Lung microvascular endothelial cell (primary cell): ENCODE data around the gene LHX1. TPM values are rescaled to one million over a fixed set of nuclear protein-coding genes. Genes with fewer than 3 reads are reported as not detected.

ENCODE experiments used
- DNase-seq, 2 donors: peaks; one replicate each; pipeline versions ENCODE4 v3.0.0 to v3.0.0-alpha.2; 2010; ENCODE audit warnings: low read depth in 2 of 2
- total RNA-seq: library from RNA; depleted of rRNA; stranded (reverse); fragments of >200 nt; gene quantifications from 2 replicates; pipeline ENCODE4 v1.2.1, GENCODE V29; 2014

LHX1 gene
- total RNA-seq, result not detected in 2 replicates

- no peak for DNase-seq
These were observed at the start of gene LHX1 for GRCh38 chr17:36937001-36937958. Gene LHX1 (plus strand): TSS chr17:36937475. CDS start chr17:36938198, 723 bp downstream.

GRCh38 chr17:36888236-36888951 lies 48.9 kb upstream of the LHX1 start:
- DNase-seq, result no peak

DNA sequence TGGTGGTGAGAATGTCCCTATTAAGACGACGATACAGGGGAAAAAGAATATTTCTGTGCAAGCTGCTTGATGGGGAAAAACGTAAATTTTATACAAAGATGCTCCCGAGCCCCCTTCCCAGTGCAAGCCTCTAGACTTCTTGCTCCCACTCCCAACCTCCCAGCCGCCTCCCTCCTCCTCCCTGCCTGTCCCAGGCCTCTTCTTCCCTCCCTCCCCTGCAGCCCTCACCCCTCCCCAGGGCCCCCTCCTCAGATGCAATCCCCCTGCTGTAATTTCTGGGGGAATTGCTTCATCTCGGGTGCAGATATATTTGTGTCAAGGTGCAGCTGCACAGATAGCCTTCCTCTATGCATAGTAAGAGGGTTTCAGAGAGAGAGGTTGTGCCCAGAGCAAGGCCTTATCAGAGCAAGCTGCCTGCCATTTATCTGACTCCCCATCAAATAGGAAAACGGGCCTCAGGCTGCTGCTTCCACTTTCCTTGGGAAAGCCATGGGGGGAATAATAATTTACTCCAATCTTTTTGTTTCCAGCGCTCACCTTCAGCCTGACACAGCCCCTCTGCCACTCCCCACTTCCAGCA lies 47.4 kb upstream of the LHX1 start:
- DNase-seq, result no peak

DNA sequence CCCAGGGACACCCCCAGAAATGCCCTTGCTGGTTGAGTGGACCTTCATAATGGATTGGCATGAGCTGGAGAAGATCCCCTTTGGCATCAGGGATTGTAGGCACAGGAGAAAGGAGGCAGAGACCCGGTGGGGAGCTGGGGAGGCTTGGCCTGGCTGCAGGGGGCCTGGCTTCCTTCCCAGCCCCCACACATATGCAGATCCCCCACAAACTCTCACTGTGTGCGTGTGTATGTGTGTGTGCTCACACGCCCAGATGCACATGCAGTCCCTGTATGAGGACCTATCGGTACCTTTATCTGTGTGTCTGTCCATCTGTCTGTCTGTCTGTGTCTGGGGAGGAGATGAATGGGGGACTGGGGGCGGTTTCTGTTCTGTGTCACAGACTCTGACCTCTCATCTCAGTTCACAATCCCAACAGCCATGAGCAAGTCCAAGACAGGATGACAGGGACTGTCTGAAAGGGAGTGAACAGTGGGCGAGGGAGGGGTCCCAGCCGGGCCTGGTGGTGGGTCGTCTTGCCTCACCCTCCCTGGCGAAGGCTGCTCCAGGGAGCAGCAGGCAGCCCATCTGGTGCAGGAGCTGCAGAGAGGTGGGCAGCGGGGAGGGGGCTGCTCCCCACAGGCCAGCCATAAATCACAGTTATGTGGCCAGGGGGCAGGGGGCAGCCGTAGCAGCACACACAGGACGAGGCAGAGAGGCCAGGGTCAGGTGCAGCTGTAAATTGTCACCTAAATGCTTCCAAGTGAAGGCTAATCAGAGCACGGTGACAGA lies 46.7 kb upstream of the LHX1 start:
- no peak for DNase-seq

GRCh38 chr17:36892112-36892838 lies 45.0 kb upstream of the LHX1 start:
- no peak for DNase-seq

- no peak for DNase-seq
These were observed 43.1 kb upstream of the LHX1 start for GRCh38 chr17:36894177-36894576.

DNA sequence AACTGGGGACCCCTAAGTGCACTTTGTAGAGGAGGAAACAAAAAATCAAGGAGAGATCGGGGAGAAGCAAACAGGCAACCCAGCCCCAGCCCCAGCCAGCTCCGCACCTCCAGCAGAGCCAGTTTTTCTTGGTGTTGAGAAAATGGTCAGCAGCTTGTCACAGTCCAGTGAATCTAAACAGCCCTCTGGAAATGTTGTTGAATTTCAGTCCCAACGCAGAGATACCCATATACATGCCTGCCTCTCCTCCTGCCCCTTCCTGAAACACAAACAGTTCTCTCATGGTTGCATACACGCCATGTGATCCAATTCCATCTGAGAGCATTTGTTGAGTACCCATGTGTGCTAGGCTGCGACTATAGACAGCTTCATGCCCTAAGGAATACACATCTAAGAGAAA lies 42.4 kb upstream of the LHX1 start:
- no peak for DNase-seq

- DNase-seq, result no peak
These were observed 37.8 kb upstream of the LHX1 start for GRCh38 chr17:36899250-36900159.

- DNase-seq, result no peak
These were observed 37.1 kb upstream of the LHX1 start for GRCh38 chr17:36900160-36900512.

GRCh38 chr17:36901506-36901905 lies 35.8 kb upstream of the LHX1 start:
- DNase-seq, result no peak

GRCh38 chr17:36907407-36907806 lies 29.9 kb upstream of the LHX1 start:
- no peak for DNase-seq

DNA sequence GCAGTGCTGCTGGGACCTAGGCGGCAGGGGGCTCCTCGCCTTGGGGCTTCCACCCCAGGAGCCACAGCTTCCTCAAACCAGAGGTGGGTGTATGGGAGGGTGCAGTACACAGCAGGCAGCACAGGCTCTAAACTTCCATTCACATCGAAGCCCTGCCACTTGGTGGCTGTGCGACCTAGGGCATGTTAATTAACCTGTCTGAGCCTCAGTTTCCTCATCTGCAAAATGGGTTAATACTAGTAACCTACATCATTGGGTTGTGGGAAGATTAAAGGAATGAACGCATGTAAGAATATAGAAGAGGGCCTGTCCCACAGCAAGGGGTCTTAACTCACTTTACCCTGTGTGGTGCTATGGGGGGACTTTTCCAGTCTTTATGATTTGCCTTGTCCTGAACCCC lies 26.8 kb upstream of the LHX1 start:
- DNase-seq, result no peak

- no peak for DNase-seq
These were observed 26.3 kb upstream of the LHX1 start for GRCh38 chr17:36911001-36911400.

GRCh38 chr17:36913132-36913531 lies 24.1 kb upstream of the LHX1 start:
- no peak for DNase-seq

DNA sequence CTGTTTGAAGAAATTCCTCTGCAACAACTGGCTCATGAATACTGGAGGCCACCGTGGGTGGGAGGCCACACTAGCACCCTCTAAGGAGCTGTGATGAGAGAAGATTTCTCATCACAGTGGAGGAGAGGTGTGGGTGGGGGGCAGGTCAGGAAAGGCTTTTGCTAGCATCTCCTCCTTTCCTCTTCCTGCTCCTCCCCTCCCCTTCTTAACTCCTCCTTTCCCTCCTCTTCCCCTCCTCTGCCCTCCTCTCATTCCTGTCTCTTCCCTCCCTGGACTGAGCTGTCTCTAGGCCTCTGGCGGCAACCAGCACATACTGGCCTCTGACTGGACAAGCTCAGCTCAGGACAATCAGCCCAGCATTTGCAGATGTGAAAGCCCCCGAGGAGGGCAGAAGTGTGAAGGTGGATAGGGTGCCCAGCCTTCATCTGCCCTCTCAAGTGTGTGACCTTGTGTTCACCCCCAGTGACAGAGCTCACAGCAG lies 19.0 kb upstream of the LHX1 start:
- DNase-seq, result no peak

- no peak for DNase-seq
These were observed 17.8 kb upstream of the LHX1 start for GRCh38 chr17:36919407-36919968.

GRCh38 chr17:36920032-36921005 lies 17.0 kb upstream of the LHX1 start:
- no peak for DNase-seq
